HCEC 1CT (cell line): ENCODE results near the gene AP1S1.
"Not testable (repeated sequence)": the region's sequence is repeated elsewhere in the genome, so short reads cannot be mapped to it uniquely, and the experiment has no call there.

Experiments used
- DNase-seq: peaks from one replicate; pipeline ENCODE4 v3.0.0-alpha.2; 2017

Gene AP1S1

GRCh38 chr7:101153969-101154692, at the start of gene AP1S1:
Gene AP1S1, plus strand, starts transcription at chr7:101154476. Its CDS starts 39 bp downstream, at chr7:101154515.
- DNase-seq, result peak; percentile 86

GRCh38 chr7:101104799-101105198, 49.5 kb upstream of the AP1S1 start:
- DNase-seq, result no peak

- not testable (repeated sequence) for DNase-seq
These were observed 49.0 kb upstream of the AP1S1 start for GRCh38 chr7:101105248-101105647.

GRCh38 chr7:101106386-101106785, 47.9 kb upstream of the AP1S1 start:
- no peak for DNase-seq

- no peak for DNase-seq
These were observed 45.9 kb upstream of the AP1S1 start for GRCh38 chr7:101108330-101108857.

GRCh38 chr7:101108961-101109360, 45.3 kb upstream of the AP1S1 start:
- DNase-seq, result no peak

GRCh38 chr7:101109368-101109767, 44.9 kb upstream of the AP1S1 start:
- DNase-seq, result no peak

GRCh38 chr7:101111261-101111660, 43.0 kb upstream of the AP1S1 start:
- DNase-seq, result no peak

- peak; percentile 83 for DNase-seq
These were observed 42.0 kb upstream of the AP1S1 start for GRCh38 chr7:101112233-101112632.

- DNase-seq, result not testable (repeated sequence)
These were observed 41.1 kb upstream of the AP1S1 start for GRCh38 chr7:101113140-101113539.

GRCh38 chr7:101113836-101114235, 40.4 kb upstream of the AP1S1 start:
- no peak for DNase-seq

GRCh38 chr7:101114492-101114891, 39.8 kb upstream of the AP1S1 start:
- DNase-seq, result peak; percentile 77

- DNase-seq, result no peak
These were observed 39.1 kb upstream of the AP1S1 start for GRCh38 chr7:101115215-101115614.

GRCh38 chr7:101116898-101117297, 37.4 kb upstream of the AP1S1 start:
- no peak for DNase-seq

GRCh38 chr7:101118856-101119255, 35.4 kb upstream of the AP1S1 start:
- no peak for DNase-seq

GRCh38 chr7:101119876-101120275, 34.4 kb upstream of the AP1S1 start:
- no peak for DNase-seq

- no peak for DNase-seq
These were observed 34.0 kb upstream of the AP1S1 start for GRCh38 chr7:101120315-101120714.

GRCh38 chr7:101121631-101121990, 32.7 kb upstream of the AP1S1 start:
- DNase-seq, result not testable (repeated sequence)

- DNase-seq, result peak; percentile 100
These were observed 32.0 kb upstream of the AP1S1 start for GRCh38 chr7:101121991-101122932.

GRCh38 chr7:101122933-101123702, 31.2 kb upstream of the AP1S1 start:
- no peak for DNase-seq

- no peak for DNase-seq
These were observed 30.6 kb upstream of the AP1S1 start for GRCh38 chr7:101123703-101124068.

GRCh38 chr7:101124376-101125056, 29.8 kb upstream of the AP1S1 start:
- peak; percentile 77 for DNase-seq
